GM19463 (cell line): Measurements from ENCODE around the gene CYSTM1.

Experiments
- ATAC-seq: cut with Tn5 transposase; IDR thresholded peaks from one replicate; pipeline ENCODE4 v1.9.1; 2021; ENCODE audit warnings: mild to moderate bottlenecking, moderate library complexity; ENCODE audit not compliant: unreplicated experiment

Gene CYSTM1

GRCh38 chr5:140252470-140253126, 77.6 kb downstream of the CYSTM1 start:
- no peak for ATAC-seq

- ATAC-seq, result no peak
Observed at GRCh38 chr5:140253985-140254384, 79.0 kb downstream of the CYSTM1 start.

GRCh38 chr5:140255460-140256157, 80.6 kb downstream of the CYSTM1 start:
- ATAC-seq, result no peak

- ATAC-seq, result no peak
Observed at GRCh38 chr5:140256726-140257125, 81.7 kb downstream of the CYSTM1 start.

GRCh38 chr5:140258016-140258415, 83.0 kb downstream of the CYSTM1 start:
- ATAC-seq, result no peak

GRCh38 chr5:140258873-140259272, 83.9 kb downstream of the CYSTM1 start:
- ATAC-seq, result no peak

- ATAC-seq, result no peak
Observed at GRCh38 chr5:140259500-140259899, 84.5 kb downstream of the CYSTM1 start.

- ATAC-seq, result no peak
Observed at GRCh38 chr5:140260089-140260656, 85.2 kb downstream of the CYSTM1 start.

GRCh38 chr5:140261403-140262171, 86.6 kb downstream of the CYSTM1 start:
- no peak for ATAC-seq

GRCh38 chr5:140262221-140262620, 87.2 kb downstream of the CYSTM1 start:
- ATAC-seq, result no peak

- no peak for ATAC-seq
Observed at GRCh38 chr5:140262839-140263238, 87.9 kb downstream of the CYSTM1 start.

GRCh38 chr5:140265845-140266244, 90.9 kb downstream of the CYSTM1 start:
- no peak for ATAC-seq

GRCh38 chr5:140266471-140267200, 91.6 kb downstream of the CYSTM1 start:
- no peak for ATAC-seq

- no peak for ATAC-seq
Observed at GRCh38 chr5:140267201-140267540, 92.2 kb downstream of the CYSTM1 start.

GRCh38 chr5:140267559-140268018, 92.6 kb downstream of the CYSTM1 start:
- no peak for ATAC-seq

- ATAC-seq, result no peak
Observed at GRCh38 chr5:140270008-140270407, 95.0 kb downstream of the CYSTM1 start.

GRCh38 chr5:140273401-140273877, 98.5 kb downstream of the CYSTM1 start:
- ATAC-seq, result no peak

- no peak for ATAC-seq
Observed at GRCh38 chr5:140275837-140276236, 100.8 kb downstream of the CYSTM1 start.

- ATAC-seq, result no peak
Observed at GRCh38 chr5:140282266-140282665, 107.3 kb downstream of the CYSTM1 start.

GRCh38 chr5:140284013-140284412, 109.0 kb downstream of the CYSTM1 start:
- no peak for ATAC-seq

- ATAC-seq, result no peak
Observed at GRCh38 chr5:140286424-140286823, 111.4 kb downstream of the CYSTM1 start.
